Panc1 (cell line): ENCODE results near the gene SP4.

ENCODE experiments used
- POLR2AphosphoS5 ChIP-seq: IDR thresholded peaks from 2 replicates; pipeline ENCODE4 v1.6.1; 2012; ENCODE audit warnings: mild to moderate bottlenecking, low read depth, low read length, moderate library complexity
- SIN3A ChIP-seq: IDR thresholded peaks from 2 replicates; pipeline ENCODE4 v1.6.1; 2012; ENCODE audit warnings: low read depth, mild to moderate bottlenecking, low read length, moderate library complexity, borderline replicate concordance; ENCODE audit not compliant: insufficient read depth
- TCF7L2 ChIP-seq: IDR thresholded peaks from 2 replicates; pipeline ENCODE4 v1.6.1; 2011; ENCODE audit warnings: mild to moderate bottlenecking, low read depth, low read length, inconsistent platforms
- TF ChIP-seq, protein P1 (sequence below): fragments of 450-650 bp; IDR thresholded peaks from 2 replicates; pipeline ENCODE4 v1.5.1; 2017; ENCODE audit warnings: mild to moderate bottlenecking
- TF ChIP-seq, protein P2 (sequence below), 2 experiments: IDR thresholded peaks; 2 replicates each; pipeline ENCODE4 v1.6.1; 2011 to 2012; ENCODE audit warnings: low read depth in 2 of 2, control low read depth in 1 of 2, low read length in 1 of 2, mild to moderate bottlenecking in 1 of 2, moderate library complexity in 1 of 2; ENCODE audit not compliant: insufficient read depth in 1 of 2

GRCh38 chr7:21429021-21429420 lies 1.1 kb downstream of the SP4 start:
- TF ChIP-seq, protein P1, sequence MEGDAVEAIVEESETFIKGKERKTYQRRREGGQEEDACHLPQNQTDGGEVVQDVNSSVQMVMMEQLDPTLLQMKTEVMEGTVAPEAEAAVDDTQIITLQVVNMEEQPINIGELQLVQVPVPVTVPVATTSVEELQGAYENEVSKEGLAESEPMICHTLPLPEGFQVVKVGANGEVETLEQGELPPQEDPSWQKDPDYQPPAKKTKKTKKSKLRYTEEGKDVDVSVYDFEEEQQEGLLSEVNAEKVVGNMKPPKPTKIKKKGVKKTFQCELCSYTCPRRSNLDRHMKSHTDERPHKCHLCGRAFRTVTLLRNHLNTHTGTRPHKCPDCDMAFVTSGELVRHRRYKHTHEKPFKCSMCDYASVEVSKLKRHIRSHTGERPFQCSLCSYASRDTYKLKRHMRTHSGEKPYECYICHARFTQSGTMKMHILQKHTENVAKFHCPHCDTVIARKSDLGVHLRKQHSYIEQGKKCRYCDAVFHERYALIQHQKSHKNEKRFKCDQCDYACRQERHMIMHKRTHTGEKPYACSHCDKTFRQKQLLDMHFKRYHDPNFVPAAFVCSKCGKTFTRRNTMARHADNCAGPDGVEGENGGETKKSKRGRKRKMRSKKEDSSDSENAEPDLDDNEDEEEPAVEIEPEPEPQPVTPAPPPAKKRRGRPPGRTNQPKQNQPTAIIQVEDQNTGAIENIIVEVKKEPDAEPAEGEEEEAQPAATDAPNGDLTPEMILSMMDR: no peak
- TF ChIP-seq POLR2AphosphoS5 (no peak), SIN3A (no peak), TCF7L2 (no peak)
- TF ChIP-seq, protein P2, sequence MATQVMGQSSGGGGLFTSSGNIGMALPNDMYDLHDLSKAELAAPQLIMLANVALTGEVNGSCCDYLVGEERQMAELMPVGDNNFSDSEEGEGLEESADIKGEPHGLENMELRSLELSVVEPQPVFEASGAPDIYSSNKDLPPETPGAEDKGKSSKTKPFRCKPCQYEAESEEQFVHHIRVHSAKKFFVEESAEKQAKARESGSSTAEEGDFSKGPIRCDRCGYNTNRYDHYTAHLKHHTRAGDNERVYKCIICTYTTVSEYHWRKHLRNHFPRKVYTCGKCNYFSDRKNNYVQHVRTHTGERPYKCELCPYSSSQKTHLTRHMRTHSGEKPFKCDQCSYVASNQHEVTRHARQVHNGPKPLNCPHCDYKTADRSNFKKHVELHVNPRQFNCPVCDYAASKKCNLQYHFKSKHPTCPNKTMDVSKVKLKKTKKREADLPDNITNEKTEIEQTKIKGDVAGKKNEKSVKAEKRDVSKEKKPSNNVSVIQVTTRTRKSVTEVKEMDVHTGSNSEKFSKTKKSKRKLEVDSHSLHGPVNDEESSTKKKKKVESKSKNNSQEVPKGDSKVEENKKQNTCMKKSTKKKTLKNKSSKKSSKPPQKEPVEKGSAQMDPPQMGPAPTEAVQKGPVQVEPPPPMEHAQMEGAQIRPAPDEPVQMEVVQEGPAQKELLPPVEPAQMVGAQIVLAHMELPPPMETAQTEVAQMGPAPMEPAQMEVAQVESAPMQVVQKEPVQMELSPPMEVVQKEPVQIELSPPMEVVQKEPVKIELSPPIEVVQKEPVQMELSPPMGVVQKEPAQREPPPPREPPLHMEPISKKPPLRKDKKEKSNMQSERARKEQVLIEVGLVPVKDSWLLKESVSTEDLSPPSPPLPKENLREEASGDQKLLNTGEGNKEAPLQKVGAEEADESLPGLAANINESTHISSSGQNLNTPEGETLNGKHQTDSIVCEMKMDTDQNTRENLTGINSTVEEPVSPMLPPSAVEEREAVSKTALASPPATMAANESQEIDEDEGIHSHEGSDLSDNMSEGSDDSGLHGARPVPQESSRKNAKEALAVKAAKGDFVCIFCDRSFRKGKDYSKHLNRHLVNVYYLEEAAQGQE (IDR thresholded peaks at IDR 0.05; ENCODE audit: insufficient read depth in 1 of 2, low read depth in 2 of 2, low read length in 1 of 2): no peak
